GM12878 (cell line): ENCODE results near the gene IPP. TPM values are rescaled to one million over a fixed set of nuclear protein-coding genes. Genes with fewer than 3 reads are reported as not detected.

Experiments
- ATAC-seq: fragments of 200-7000 bp; cut with Tn5 transposase; 3 replicates; pipeline ENCODE4 v1.9.1; 2020; ENCODE audit warnings: mild to moderate bottlenecking, moderate library complexity
- BruUV-seq: library from RNA; stranded (reverse); fragments of 400-500 nt; replicated peaks from 2 replicates; lab custom pipeline; 2021; lab: Mats Ljungman, UMichigan
- CTCF ChIA-PET: fragments of 300-600 bp; sonication (Branson Sonifier 250); formaldehyde crosslinking; extraction: SDS; loops from one replicate; lab custom pipeline; 2021; ENCODE audit warnings: inconsistent platforms; lab: Yijun Ruan, JAX
- POLR2A ChIA-PET: fragments of 350-600 bp; formaldehyde crosslinking; extraction: SDS; loops from one replicate; lab custom pipeline; 2021; ENCODE audit warnings: inconsistent platforms; lab: Charles Lee
- RAD21 ChIA-PET: fragments of 300-600 bp; sonication (Branson Sonifier 250); formaldehyde crosslinking; loops from one replicate; lab custom pipeline; 2023; ENCODE audit warnings: antibody characterized with exemption; ENCODE audit not compliant: unreplicated experiment; lab: Charles Lee
- SMC1A ChIA-PET: fragments of 300-600 bp; sonication (Branson Sonifier 250); formaldehyde crosslinking; loops from one replicate; lab custom pipeline; 2023; ENCODE audit not compliant: unreplicated experiment, uncharacterized antibody; lab: Charles Lee
- DNase-seq: peaks from one replicate; pipeline ENCODE4 v3.0.0-alpha.2; 2011; ENCODE audit warnings: low read depth, low spot score
- FAIRE-seq: peaks from 3 replicates; lab custom pipeline; 2011; peaks lifted over from hg19 to GRCh38; lab: Jason Lieb, UNC
- H2AFZ ChIP-seq: 2 replicates; pipeline ENCODE4 v1.6.0; 2011; ENCODE audit warnings: low read depth, low read length, control low read depth; ENCODE audit not compliant: control insufficient read depth
- H3K27ac ChIP-seq: 2 replicates; pipeline ENCODE4 v1.5.1; 2011; ENCODE audit warnings: control low read depth; ENCODE audit not compliant: control insufficient read depth, insufficient read depth
- H3K27me3 ChIP-seq, 2 experiments: replicated peaks in 1 of 2; 2 replicates each; pipeline versions ENCODE4 v1.6.0 to v1.6.1; 2011; ENCODE audit warnings: low read length in 1 of 2; ENCODE audit not compliant: control insufficient read depth in 2 of 2, insufficient read depth in 2 of 2
- H3K36me3 ChIP-seq, 2 experiments: 2 replicates each; pipeline ENCODE4 v1.5.1; 2011; ENCODE audit warnings: low read length in 1 of 2; ENCODE audit not compliant: control insufficient read depth in 2 of 2, insufficient read depth in 2 of 2
- H3K4me1 ChIP-seq: 2 replicates; pipeline ENCODE4 v1.6.1; 2011; ENCODE audit warnings: mild to moderate bottlenecking, low read length, moderate library complexity, mixed read lengths; ENCODE audit not compliant: control insufficient read depth, insufficient read depth
- H3K4me2 ChIP-seq: 2 replicates; pipeline ENCODE4 v1.6.0; 2011; ENCODE audit warnings: control low read depth; ENCODE audit not compliant: control insufficient read depth, insufficient read depth
- H3K4me3 ChIP-seq: fragments of 200-600 bp; sonication (generic); 2 replicates; pipeline ENCODE4 v1.5.1; 2016
- H3K79me2 ChIP-seq: 2 replicates; pipeline ENCODE4 v1.6.0; 2011; ENCODE audit warnings: low read length; ENCODE audit not compliant: control insufficient read depth, insufficient read depth
- H3K9ac ChIP-seq: 2 replicates; pipeline ENCODE4 v1.8.0; 2011; ENCODE audit warnings: low read length, control low read depth, mixed read lengths; ENCODE audit not compliant: control insufficient read depth, insufficient read depth
- H3K9me3 ChIP-seq: replicated peaks from 3 replicates; pipeline ENCODE4 v1.5.1; 2011; ENCODE audit warnings: mild to moderate bottlenecking, low read length; ENCODE audit not compliant: control insufficient read depth, insufficient read depth
- H4K20me1 ChIP-seq: 2 replicates; pipeline ENCODE4 v1.6.0; 2011; ENCODE audit not compliant: control insufficient read depth, insufficient read depth
- CHD1 ChIP-seq: IDR thresholded peaks from 2 replicates; pipeline ENCODE4 v1.6.1; 2012; ENCODE audit warnings: low read depth, low read length, improper control_type of control experiment
- HDAC2 ChIP-seq: fragments of 200-600 bp; sonication (generic); IDR thresholded peaks from 2 replicates; pipeline ENCODE4 v1.6.1; 2017
- JUNB ChIP-seq: IDR thresholded peaks from 2 replicates; pipeline ENCODE4 v1.6.1; 2016; ENCODE audit warnings: antibody characterized with exemption, mild to moderate bottlenecking
- LARP7 ChIP-seq: fragments of 450-650 bp; IDR thresholded peaks from 2 replicates; pipeline ENCODE4 v1.6.1; 2017; ENCODE audit warnings: mild to moderate bottlenecking
- MLLT1 ChIP-seq: fragments of 450-650 bp; IDR thresholded peaks from 2 replicates; pipeline ENCODE4 v1.6.1; 2016; ENCODE audit warnings: mild to moderate bottlenecking
- TCF3 ChIP-seq: IDR thresholded peaks from 2 replicates; pipeline ENCODE4 v1.6.1; 2012; ENCODE audit warnings: low read depth, mild to moderate bottlenecking, low read length, borderline replicate concordance; ENCODE audit not compliant: insufficient read depth
- ZNF274 ChIP-seq: IDR thresholded peaks from one replicate; pipeline ENCODE4 v1.8.0; 2011; ENCODE audit not compliant: insufficient read length, insufficient read depth
- WGBS: methylation state at CpG from one replicate; pipeline ENCODE4 v1.1.6; 2016; ENCODE audit warnings: low lambda C conversion rate; ENCODE audit not compliant: insufficient replicate concordance, insufficient coverage; ENCODE audit errors: missing lambda C conversion rate; 5-methylcytosine and 5-hydroxymethylcytosine counted together
- in situ Hi-C: fragments of 300-500 bp; cut with MboI; formaldehyde crosslinking; loops from 9 replicates; pipeline ENCODE4 v1.14.3; 2018; ENCODE audit warnings: mixed read lengths
- intact Hi-C: fragments of 100-400 bp; cut with micrococcal nuclease; formaldehyde crosslinking; loops from one replicate; pipeline ENCODE4 v1.14.2; 2022; ENCODE audit not compliant: unreplicated experiment
- polyA plus RNA-seq, 11 experiments: library from polyadenylated mRNA; depleted of rRNA in 4 of 11; unstranded in 6 of 11; stranded (reverse) in 5 of 11; fragments of >200 nt; fragmentation: Nextera tagmentation in 4 of 11; fragmentation: Illumina TruSeq in 1 of 11; extraction: Ambion mirVana in 4 of 11; extraction: Trizol in 1 of 11; gene quantifications; 1 replicate in 1 of 11; 2 replicates in 10 of 11; pipeline versions ENCODE4 v1.2.1 to v1.2.3, GENCODE V29; 2011 to 2016; ENCODE audit warnings: inconsistent platforms in 2 of 11, missing spikeins in 2 of 11, low read depth in 1 of 11
- total RNA-seq, 4 experiments: library from RNA; depleted of rRNA in 3 of 4; stranded (reverse); fragments of >200 nt in 3 of 4; fragmentation: Illumina TruSeq in 1 of 4; extraction: Trizol in 1 of 4; gene quantifications; 2 replicates each; pipeline versions ENCODE4 v1.2.1 to v1.2.3, GENCODE V29; 2013 to 2021
- TF ChIP-seq, protein P1 (sequence below): fragments of 450-650 bp; IDR thresholded peaks from 2 replicates; pipeline ENCODE4 v1.6.1; 2018; ENCODE audit warnings: mild to moderate bottlenecking, low read depth, moderate library complexity; ENCODE audit not compliant: partially characterized antibody
- TF ChIP-seq, protein P2 (sequence below): fragments of 150-350 bp; IDR thresholded peaks from 2 replicates; pipeline ENCODE4 v1.6.1; 2014; ENCODE audit warnings: mild to moderate bottlenecking, low read depth, low read length

The IPP gene
- total and polyA plus RNA-seq, 10 of the 15 experiments (the other 5 are each of a cell fraction or from before 2014, with no cell fraction given): 4.7 to 15.0 (median 10.4) TPM

- Histone ChIP-seq H3K79me2 (peaks cover 79% of the 10 kb centered on the region), H4K20me1 (peaks cover 3% of the 10 kb centered on the region), H3K27ac (no peak overlapping the region), H3K9me3 (no peaks in the 10 kb centered on the region), H3K27me3 (no peaks in the 10 kb centered on the region), H3K36me3 (peaks cover 0 to 3% of the 10 kb centered on the region in 2 experiments; a peak in 3 of 4 replicates), H3K4me1 (no peaks in the 10 kb centered on the region), H3K4me2 (no peak overlapping the region), H3K9ac (no peak overlapping the region), H3K4me3 (no peak overlapping the region), H2AFZ (no peak overlapping the region)
- no peak for TF ChIP-seq HDAC2
- TF ChIP-seq ZNF274: no peak
- TF ChIP-seq LARP7: no peak
- no peak for TF ChIP-seq TCF3
- TF ChIP-seq, protein P1, sequence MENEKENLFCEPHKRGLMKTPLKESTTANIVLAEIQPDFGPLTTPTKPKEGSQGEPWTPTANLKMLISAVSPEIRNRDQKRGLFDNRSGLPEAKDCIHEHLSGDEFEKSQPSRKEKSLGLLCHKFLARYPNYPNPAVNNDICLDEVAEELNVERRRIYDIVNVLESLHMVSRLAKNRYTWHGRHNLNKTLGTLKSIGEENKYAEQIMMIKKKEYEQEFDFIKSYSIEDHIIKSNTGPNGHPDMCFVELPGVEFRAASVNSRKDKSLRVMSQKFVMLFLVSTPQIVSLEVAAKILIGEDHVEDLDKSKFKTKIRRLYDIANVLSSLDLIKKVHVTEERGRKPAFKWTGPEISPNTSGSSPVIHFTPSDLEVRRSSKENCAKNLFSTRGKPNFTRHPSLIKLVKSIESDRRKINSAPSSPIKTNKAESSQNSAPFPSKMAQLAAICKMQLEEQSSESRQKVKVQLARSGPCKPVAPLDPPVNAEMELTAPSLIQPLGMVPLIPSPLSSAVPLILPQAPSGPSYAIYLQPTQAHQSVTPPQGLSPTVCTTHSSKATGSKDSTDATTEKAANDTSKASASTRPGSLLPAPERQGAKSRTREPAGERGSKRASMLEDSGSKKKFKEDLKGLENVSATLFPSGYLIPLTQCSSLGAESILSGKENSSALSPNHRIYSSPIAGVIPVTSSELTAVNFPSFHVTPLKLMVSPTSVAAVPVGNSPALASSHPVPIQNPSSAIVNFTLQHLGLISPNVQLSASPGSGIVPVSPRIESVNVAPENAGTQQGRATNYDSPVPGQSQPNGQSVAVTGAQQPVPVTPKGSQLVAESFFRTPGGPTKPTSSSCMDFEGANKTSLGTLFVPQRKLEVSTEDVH: no peak
- TF ChIP-seq CHD1: no peak
- TF ChIP-seq JUNB: no peak
- TF ChIP-seq, protein P2, sequence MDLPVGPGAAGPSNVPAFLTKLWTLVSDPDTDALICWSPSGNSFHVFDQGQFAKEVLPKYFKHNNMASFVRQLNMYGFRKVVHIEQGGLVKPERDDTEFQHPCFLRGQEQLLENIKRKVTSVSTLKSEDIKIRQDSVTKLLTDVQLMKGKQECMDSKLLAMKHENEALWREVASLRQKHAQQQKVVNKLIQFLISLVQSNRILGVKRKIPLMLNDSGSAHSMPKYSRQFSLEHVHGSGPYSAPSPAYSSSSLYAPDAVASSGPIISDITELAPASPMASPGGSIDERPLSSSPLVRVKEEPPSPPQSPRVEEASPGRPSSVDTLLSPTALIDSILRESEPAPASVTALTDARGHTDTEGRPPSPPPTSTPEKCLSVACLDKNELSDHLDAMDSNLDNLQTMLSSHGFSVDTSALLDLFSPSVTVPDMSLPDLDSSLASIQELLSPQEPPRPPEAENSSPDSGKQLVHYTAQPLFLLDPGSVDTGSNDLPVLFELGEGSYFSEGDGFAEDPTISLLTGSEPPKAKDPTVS: no peak
- no peak for TF ChIP-seq MLLT1
- RAD21 ChIA-PET: no interaction called here
- 95% methylated on average over 1 of the region's 1 CpG for WGBS
- intact Hi-C loops: no loop called here
- DNase-seq: no peak
- SMC1A ChIA-PET: interaction anchor here (1.0 to 1.2 kb wide), 3 partner anchors 8 to 175 kb away, joined by 3 read pairs; no protein-coding TSS in a partner anchor
- CTCF ChIA-PET: no interaction called here
- ATAC-seq: no peak
- POLR2A ChIA-PET: interaction anchor here (0.6 kb wide), 1 partner anchor 257 kb away, joined by 3 read pairs; no protein-coding TSS in a partner anchor
- no peak for FAIRE-seq
- in situ Hi-C loops: no loop called here
- BruUV-seq: no TSS peak
These were observed 81.1 kb downstream of the IPP start for GRCh38 chr1:45669379-45669778.
